ENCODE measurements around the gene GRIN2D. TPM values are rescaled to one million over a fixed set of nuclear protein-coding genes. Genes with fewer than 3 reads are reported as not detected.
A peak's percentile ranks its signal among the peaks of the same experiment; 100 is the strongest.

The GRIN2D gene
- total and polyA plus RNA-seq, 2 of the 8 experiments (the other 6 are each of a cell fraction or from before 2014, with no cell fraction given): 2.2 to 12.4 TPM

GRCh38 chr19:48396824-48397176 is 3.3 kb downstream of the GRIN2D start:
- Histone ChIP-seq H3K23ac (ENCODE audit: insufficient read length) (no peak overlapping the region), H2BK120ac (replicated peaks; ENCODE audit: low read depth, low read length) (no peak overlapping the region), H2BK5ac (ENCODE audit: low read depth, low read length) (no peak overlapping the region), H3K4ac (replicated peaks; ENCODE audit: insufficient read length, low read depth, low read length) (no peak overlapping the region), H4K8ac (ENCODE audit: extremely low read depth, insufficient read depth, low read length) (no peak overlapping the region), H3K14ac (ENCODE audit: insufficient read length) (no peak overlapping the region), H3K4me2 (ENCODE audit: insufficient read depth in 1 of 2, low read depth in 2 of 2, low read length in 2 of 2) (peak overlapping the region in 1 of 2 experiments; percentile 100; a peak in 1 of 4 replicates), H3K23me2 (ENCODE audit: low read depth, low read length) (peaks cover 27% of the 10 kb centered on the region), H4K91ac (replicated peaks; ENCODE audit: insufficient read length, low read length) (no peak overlapping the region), H3K18ac (ENCODE audit: extremely low read depth, low read length) (no peak overlapping the region), H2BK12ac (ENCODE audit: low read depth, low read length) (no peak overlapping the region), H3K27me3 (replicated peaks in 1 of 4; ENCODE audit: control insufficient read depth in 3 of 4, extremely low read depth in 1 of 4, insufficient read depth in 3 of 4, low read length in 3 of 4) (peaks cover 6 to 50% (median 42%) of the 10 kb centered on the region in 4 experiments), H3K79me2 (ENCODE audit: control insufficient read depth in 1 of 2, insufficient read depth in 2 of 2, low read length in 2 of 2) (no peaks in the 10 kb centered on the region), H2BK20ac (ENCODE audit: low read length) (no peak overlapping the region), H3K56ac (replicated peaks; ENCODE audit: insufficient read length, low read depth, low read length) (no peak overlapping the region), H4K5ac (ENCODE audit: insufficient read length, low read depth, low read length) (no peak overlapping the region), H3K4me1 (replicated peaks in 1 of 4; ENCODE audit: control insufficient read depth in 3 of 4, insufficient read depth in 4 of 4, low read length in 3 of 4) (peaks cover 8 to 53% (median 41%) of the 10 kb centered on the region in 4 experiments), H3K9ac (replicated peaks in 1 of 4; ENCODE audit: extremely low read depth in 1 of 4, low read depth in 3 of 4, low read length in 3 of 4) (no peak overlapping the region), H2AFZ (ENCODE audit: low read length) (no peak overlapping the region), H3K27ac (ENCODE audit: low read depth, low read length) (no peak overlapping the region), H2BK15ac (ENCODE audit: low read length) (no peak overlapping the region), H3K79me1 (ENCODE audit: low read depth, low read length) (no peaks in the 10 kb centered on the region), H3K9me3 (ENCODE audit: insufficient read depth in 2 of 2, low read depth in 1 of 2, low read length in 1 of 2) (no peaks in the 10 kb centered on the region), H2AK5ac (ENCODE audit: low read depth, low read length) (no peak overlapping the region), H3K36me3 (ENCODE audit: control insufficient read depth in 2 of 4, insufficient read depth in 4 of 4, low read length in 3 of 4) (no peaks in the 10 kb centered on the region), H4K20me1 (replicated peaks in 1 of 2; ENCODE audit: control insufficient read depth in 1 of 2, insufficient read depth in 2 of 2, low read length in 2 of 2) (no peaks in the 10 kb centered on the region), H3K4me3 (ENCODE audit: extremely low read depth in 1 of 4, insufficient read depth in 2 of 4, low read depth in 3 of 4, low read length in 4 of 4) (0 out of 8 replicates have a peak overlapping the region, but pooled peaks of 1 of the 4 experiments have one; percentile 86)
- DNase-seq (ENCODE audit: low read depth in 1 of 2, low spot score in 2 of 2) (no peak), FAIRE-seq (no peak)
- CTCF ChIA-PET (ENCODE audit: partially characterized antibody): no interaction called here
- no peak for TF ChIP-seq SAP30 (IDR thresholded peaks at IDR 0.05; ENCODE audit: insufficient read depth, insufficient replicate concordance, low read length)
- TF ChIP-seq ATF3 (IDR thresholded peaks at IDR 0.05; ENCODE audit: insufficient read depth, low read depth, low read length): no peak
- TF ChIP-seq POLR2A (IDR thresholded peaks at IDR 0.05; ENCODE audit: control extremely low read depth in 1 of 2, low read depth in 2 of 2, low read length in 2 of 2): 0 out of 3 replicates have a peak, but pooled peaks of 1 of the 2 experiments have one; percentile 29
- POLR2A ChIA-PET (ENCODE audit: partially characterized antibody): interaction anchor here (4.0 kb wide), 1 partner anchor 17 kb away, joined by 20 read pairs; no protein-coding TSS in a partner anchor
- WGBS, 2 experiments (ENCODE audit: extremely low coverage in 1 of 2, insufficient coverage in 1 of 2, insufficient read length in 1 of 2, insufficient replicate concordance in 2 of 2, low coverage in 1 of 2, low lambda C conversion rate in 2 of 2, missing lambda C conversion rate in 1 of 2): 80% methylated on average over 2 of the region's 2 CpGs; no CpG with 5 or more reads in 1 of the 2 experiments

Data from H1 (cell line).